GM23338 (cell line): ENCODE measurements around the gene SULT1B1. TPM values are rescaled to one million over a fixed set of nuclear protein-coding genes. Genes with fewer than 3 reads are reported as not detected.

Source experiments
- ATAC-seq: fragments of 200-7000 bp; cut with Tn5 transposase; 3 replicates; pipeline ENCODE4 v1.9.1; 2020
- DNase-seq: peaks from one replicate; pipeline ENCODE4 v3.0.0-alpha.2; 2015; ENCODE audit warnings: low spot score
- H2AFZ ChIP-seq: fragments of 200-600 bp; sonication (generic); 2 replicates; pipeline ENCODE4 v1.8.0; 2016; ENCODE audit warnings: antibody characterized with exemption, mild to moderate bottlenecking, moderate library complexity
- H3F3A ChIP-seq: fragments of 200-600 bp; sonication (generic); replicated peaks from 2 replicates; pipeline ENCODE4 v1.8.0; 2017; ENCODE audit warnings: antibody characterized with exemption, mixed run types, low read depth
- H3K27ac ChIP-seq: fragments of 200-600 bp; sonication (generic); 2 replicates; pipeline ENCODE4 v1.6.1; 2016; ENCODE audit warnings: low read depth
- H3K27me3 ChIP-seq: fragments of 200-600 bp; sonication (generic); 2 replicates; pipeline ENCODE4 v1.8.0; 2016; ENCODE audit warnings: mild to moderate bottlenecking, mixed run types, moderate library complexity; ENCODE audit not compliant: insufficient read depth
- H3K36me3 ChIP-seq: fragments of 200-600 bp; sonication (generic); 2 replicates; pipeline ENCODE4 v1.8.0; 2016; ENCODE audit warnings: mild to moderate bottlenecking; ENCODE audit not compliant: insufficient read depth
- H3K4me1 ChIP-seq: fragments of 200-600 bp; sonication (generic); 2 replicates; pipeline ENCODE4 v1.8.0; 2016; ENCODE audit warnings: mild to moderate bottlenecking, moderate library complexity; ENCODE audit not compliant: insufficient read depth
- H3K4me2 ChIP-seq: fragments of 200-600 bp; sonication (generic); 2 replicates; pipeline ENCODE4 v1.7.1; 2017; ENCODE audit warnings: mixed run types
- H3K4me3 ChIP-seq: fragments of 200-600 bp; sonication (generic); 2 replicates; pipeline ENCODE4 v1.6.1; 2016; ENCODE audit warnings: mixed run types
- H3K79me2 ChIP-seq: fragments of 200-600 bp; sonication (generic); replicated peaks from 2 replicates; pipeline ENCODE4 v1.8.0; 2017; ENCODE audit warnings: mild to moderate bottlenecking; ENCODE audit not compliant: insufficient read depth
- H3K9me2 ChIP-seq: fragments of 200-600 bp; sonication (generic); 2 replicates; pipeline ENCODE4 v1.8.0; 2017; ENCODE audit not compliant: insufficient read depth
- H4K20me1 ChIP-seq: fragments of 200-600 bp; sonication (generic); replicated peaks from 2 replicates; pipeline ENCODE4 v1.8.0; 2017; ENCODE audit warnings: mild to moderate bottlenecking; ENCODE audit not compliant: insufficient read depth
- H3K27ac Mint-ChIP-seq: 2 replicates; pipeline ENCODE4 v1.8.0; 2020; ENCODE audit warnings: inconsistent platforms, mild to moderate bottlenecking, moderate library complexity, mixed read lengths
- H3K27me3 Mint-ChIP-seq: 3 replicates; pipeline ENCODE4 v1.8.0; 2022; ENCODE audit warnings: low read depth, mild to moderate bottlenecking, moderate library complexity, mixed read lengths, inconsistent platforms; ENCODE audit not compliant: insufficient read depth, poor library complexity
- H3K36me3 Mint-ChIP-seq: 3 replicates; pipeline ENCODE4 v1.8.0; 2021; ENCODE audit warnings: low read depth, mild to moderate bottlenecking, inconsistent platforms, moderate library complexity, mixed read lengths
- H3K4me1 Mint-ChIP-seq: 3 replicates; pipeline ENCODE4 v1.8.0; 2020; ENCODE audit warnings: mild to moderate bottlenecking, inconsistent platforms, mixed read lengths
- H3K4me3 Mint-ChIP-seq: 3 replicates; pipeline ENCODE4 v1.8.0; 2021; ENCODE audit warnings: moderate library complexity, mild to moderate bottlenecking, inconsistent platforms, mixed read lengths
- H3K9me3 Mint-ChIP-seq: 3 replicates; pipeline ENCODE4 v1.8.0; 2020; ENCODE audit warnings: moderate library complexity, mild to moderate bottlenecking, inconsistent platforms, mixed read lengths
- CTCF ChIP-seq, 2 experiments: fragments of 200-600 bp in 1 of 2; sonication (generic) in 1 of 2; conservative IDR thresholded peaks; 2 replicates each; pipeline versions ENCODE4 v1.5.1 to v1.6.1; 2016 to 2017; ENCODE audit warnings: antibody characterized with exemption in 2 of 2, low read depth in 2 of 2, mild to moderate bottlenecking in 2 of 2, moderate library complexity in 1 of 2
- ETS1 ChIP-seq: IDR thresholded peaks from 2 replicates; pipeline ENCODE4 v1.6.1; 2016; ENCODE audit warnings: antibody characterized with exemption
- EZH2 ChIP-seq: fragments of 200-600 bp; sonication (generic); IDR thresholded peaks from one replicate; pipeline ENCODE4 v1.8.0; 2017; ENCODE audit warnings: antibody characterized with exemption, mild to moderate bottlenecking, low read depth; ENCODE audit not compliant: unreplicated experiment
- EZH2phosphoT487 ChIP-seq: fragments of 200-600 bp; sonication (generic); IDR thresholded peaks from one replicate; pipeline ENCODE4 v1.8.1; 2018; ENCODE audit warnings: antibody characterized with exemption; ENCODE audit not compliant: unreplicated experiment
- POLR2AphosphoS5 ChIP-seq: IDR thresholded peaks from 2 replicates; pipeline ENCODE4 v1.6.1; 2016; ENCODE audit warnings: antibody characterized with exemption, low read depth
- REST ChIP-seq: IDR thresholded peaks from one replicate; pipeline ENCODE4 v1.6.1; 2018; ENCODE audit warnings: antibody characterized with exemption; ENCODE audit not compliant: unreplicated experiment
- STAT1 ChIP-seq: IDR thresholded peaks from one replicate; pipeline ENCODE4 v1.6.1; 2016; ENCODE audit warnings: antibody characterized with exemption; ENCODE audit not compliant: unreplicated experiment
- ZNF331 ChIP-seq: fragments of 250-450 bp; sonication (Bioruptor Pico); IDR thresholded peaks from 2 replicates; pipeline ENCODE4 v1.5.0; 2020; ENCODE audit warnings: low read depth, mild to moderate bottlenecking, moderate library complexity
- ZNF462 ChIP-seq: fragments of 250-450 bp; sonication (Bioruptor Pico); IDR thresholded peaks from 2 replicates; pipeline ENCODE4 v1.5.0; 2020; ENCODE audit warnings: mild to moderate bottlenecking, moderate library complexity
- polyA plus RNA-seq: library from polyadenylated mRNA; unstranded; fragments of >200 nt; fragmentation: Nextera tagmentation; extraction: Ambion mirVana; gene quantifications from 2 replicates; pipeline ENCODE4 v1.2.1, GENCODE V29; 2016
- total RNA-seq: library from RNA; depleted of rRNA; stranded (reverse); fragments of >200 nt; shearing (Covaris generic); gene quantifications from 2 replicates; pipeline ENCODE4 v1.2.3, GENCODE V29; 2014

SULT1B1 gene
- total and polyA plus RNA-seq, 2 experiments from 2014 or later, result not detected

GRCh38 chr4:69744157-69744478 is 16.3 kb downstream of the SULT1B1 start:
- H3K79me2 ChIP-seq, result no peaks in the 10 kb centered on the region
- Mint-ChIP-seq H3K9me3 (peaks cover 8% of the 10 kb centered on the region), H3K27me3 (no peaks in the 10 kb centered on the region), H3K4me1 (no peaks in the 10 kb centered on the region), H3K36me3 (peaks cover 6% of the 10 kb centered on the region; the same call in 1 of the 3 replicates), H3K27ac (no peak overlapping the region), H3K4me3 (no peak overlapping the region)
- TF ChIP-seq ETS1 (no peak), EZH2 (no peak), POLR2AphosphoS5 (no peak), REST (no peak), CTCF (conservative IDR thresholded peaks at IDR 0.05; ENCODE audit: low read depth in 2 of 2) (no peak), EZH2phosphoT487 (no peak), ZNF462 (CRISPR knock-in tag) (no peak), STAT1 (no peak), ZNF331 (CRISPR knock-in tag) (no peak)
- H3K4me1 ChIP-seq, result no peaks in the 10 kb centered on the region
- H3F3A ChIP-seq, result no peaks in the 10 kb centered on the region
- ATAC-seq, result no peak
- no peaks in the 10 kb centered on the region for H3K36me3 ChIP-seq
- H3K4me2 ChIP-seq, result no peak overlapping the region
- no peak overlapping the region for H3K27ac ChIP-seq
- no peak overlapping the region for H3K4me3 ChIP-seq
- H2AFZ ChIP-seq, result no peak overlapping the region
- no peak for DNase-seq
- H4K20me1 ChIP-seq, result no peaks in the 10 kb centered on the region
- H3K27me3 ChIP-seq, result no peaks in the 10 kb centered on the region
- H3K9me2 ChIP-seq, result peaks cover 3% of the 10 kb centered on the region
